Erythroblast (primary cell): ENCODE results near the gene CHRNG.

Experiments used
- DNase-seq, 2 experiments: peaks; one replicate each; lab custom pipeline; 2025; lab: John Stamatoyannopoulos, UW
- GATA1 ChIP-seq: IDR thresholded peaks from 2 replicates; pipeline ENCODE4 v1.6.1; 2011; ENCODE audit warnings: low read depth, mild to moderate bottlenecking, control low read depth, low read length, moderate library complexity
- POLR2A ChIP-seq: IDR thresholded peaks from 2 replicates; pipeline ENCODE4 v1.6.1; 2011; ENCODE audit warnings: mild to moderate bottlenecking, low read length

CHRNG gene, protein sequence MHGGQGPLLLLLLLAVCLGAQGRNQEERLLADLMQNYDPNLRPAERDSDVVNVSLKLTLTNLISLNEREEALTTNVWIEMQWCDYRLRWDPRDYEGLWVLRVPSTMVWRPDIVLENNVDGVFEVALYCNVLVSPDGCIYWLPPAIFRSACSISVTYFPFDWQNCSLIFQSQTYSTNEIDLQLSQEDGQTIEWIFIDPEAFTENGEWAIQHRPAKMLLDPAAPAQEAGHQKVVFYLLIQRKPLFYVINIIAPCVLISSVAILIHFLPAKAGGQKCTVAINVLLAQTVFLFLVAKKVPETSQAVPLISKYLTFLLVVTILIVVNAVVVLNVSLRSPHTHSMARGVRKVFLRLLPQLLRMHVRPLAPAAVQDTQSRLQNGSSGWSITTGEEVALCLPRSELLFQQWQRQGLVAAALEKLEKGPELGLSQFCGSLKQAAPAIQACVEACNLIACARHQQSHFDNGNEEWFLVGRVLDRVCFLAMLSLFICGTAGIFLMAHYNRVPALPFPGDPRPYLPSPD

GRCh38 chr2:232539298-232540231, at the start of gene CHRNG:
Gene CHRNG, plus strand, starts transcription at chr2:232539692. Its CDS starts 56 bp downstream, at chr2:232539748.
- no peak for DNase-seq
- no peak for TF ChIP-seq GATA1
- TF ChIP-seq POLR2A, result peak; percentile 2

GRCh38 chr2:232490221-232491138, 49.0 kb upstream of the CHRNG start:
- DNase-seq, result no peak
- no peak for TF ChIP-seq POLR2A
- no peak for TF ChIP-seq GATA1

- DNase-seq, result no peak
- TF ChIP-seq GATA1 (no peak), POLR2A (no peak)
These were observed 48.2 kb upstream of the CHRNG start for GRCh38 chr2:232491139-232491780.

DNA sequence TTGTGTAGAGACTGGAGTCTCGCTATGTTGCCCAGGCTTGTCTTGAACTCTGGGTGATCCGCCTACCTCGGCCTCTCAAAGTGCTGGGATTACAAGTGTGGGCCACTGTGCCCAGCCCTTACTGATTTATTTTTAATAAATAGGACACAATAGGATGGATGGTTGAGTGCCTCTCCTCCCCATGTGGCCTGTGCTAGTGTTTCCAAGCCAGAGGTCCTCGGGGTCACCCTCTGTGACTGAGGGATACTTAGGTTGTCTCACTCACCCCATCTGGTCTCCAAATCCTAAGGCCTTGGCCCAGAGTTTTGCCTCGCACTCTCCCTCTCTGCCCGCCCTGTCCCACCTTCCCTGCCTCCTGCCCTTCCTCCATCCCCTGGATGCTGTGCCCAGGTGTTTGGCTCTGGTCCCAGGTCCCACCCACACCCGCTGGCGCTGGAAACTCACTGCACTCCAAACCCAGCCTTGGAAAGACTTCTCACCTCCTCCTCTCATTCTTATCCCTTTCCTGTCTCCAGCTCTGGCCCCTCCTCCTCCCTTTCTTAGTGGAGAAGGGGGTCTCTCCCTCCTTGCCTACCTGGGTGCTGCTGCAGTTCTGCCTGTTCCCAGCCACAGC, 47.1 kb upstream of the CHRNG start:
- DNase-seq, result no peak
- TF ChIP-seq POLR2A (no peak), GATA1 (no peak)

DNA sequence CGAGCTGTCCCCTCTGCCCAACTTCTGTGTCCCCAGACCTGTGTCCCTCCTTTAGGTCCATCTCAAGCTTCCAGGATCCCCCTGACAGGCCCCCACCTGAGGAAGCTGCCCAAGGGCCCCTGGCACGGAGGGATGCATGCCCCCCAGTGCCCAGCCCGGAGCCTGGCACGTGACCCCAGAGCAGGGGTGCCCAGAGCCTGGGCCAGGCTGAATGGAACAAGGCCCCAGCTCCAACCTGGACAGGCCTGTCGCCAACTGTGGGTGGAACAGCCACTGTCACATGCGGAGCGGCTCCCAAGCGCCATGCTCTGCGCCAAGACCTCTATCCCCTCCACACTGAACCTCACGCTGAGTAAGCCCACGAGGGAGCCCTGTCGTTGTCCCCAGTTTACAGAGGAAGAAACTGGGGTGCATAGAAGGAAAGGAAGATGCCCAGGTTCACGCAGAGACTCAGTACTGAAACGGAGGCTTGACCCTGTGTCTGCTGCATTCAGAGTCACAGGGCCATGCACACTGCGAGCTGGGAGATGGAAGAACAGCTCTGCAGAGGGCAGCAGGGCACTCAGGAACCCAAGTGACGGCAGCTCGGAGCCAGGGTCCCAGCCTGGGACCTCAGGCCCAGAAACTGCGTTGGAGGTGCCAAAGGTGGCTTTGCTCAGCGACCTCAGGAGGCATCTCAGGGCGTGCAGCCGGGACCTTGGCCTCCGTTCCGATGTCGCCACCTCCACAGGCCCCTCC, 46.4 kb upstream of the CHRNG start:
- no peak for TF ChIP-seq POLR2A
- DNase-seq, result no peak

DNA sequence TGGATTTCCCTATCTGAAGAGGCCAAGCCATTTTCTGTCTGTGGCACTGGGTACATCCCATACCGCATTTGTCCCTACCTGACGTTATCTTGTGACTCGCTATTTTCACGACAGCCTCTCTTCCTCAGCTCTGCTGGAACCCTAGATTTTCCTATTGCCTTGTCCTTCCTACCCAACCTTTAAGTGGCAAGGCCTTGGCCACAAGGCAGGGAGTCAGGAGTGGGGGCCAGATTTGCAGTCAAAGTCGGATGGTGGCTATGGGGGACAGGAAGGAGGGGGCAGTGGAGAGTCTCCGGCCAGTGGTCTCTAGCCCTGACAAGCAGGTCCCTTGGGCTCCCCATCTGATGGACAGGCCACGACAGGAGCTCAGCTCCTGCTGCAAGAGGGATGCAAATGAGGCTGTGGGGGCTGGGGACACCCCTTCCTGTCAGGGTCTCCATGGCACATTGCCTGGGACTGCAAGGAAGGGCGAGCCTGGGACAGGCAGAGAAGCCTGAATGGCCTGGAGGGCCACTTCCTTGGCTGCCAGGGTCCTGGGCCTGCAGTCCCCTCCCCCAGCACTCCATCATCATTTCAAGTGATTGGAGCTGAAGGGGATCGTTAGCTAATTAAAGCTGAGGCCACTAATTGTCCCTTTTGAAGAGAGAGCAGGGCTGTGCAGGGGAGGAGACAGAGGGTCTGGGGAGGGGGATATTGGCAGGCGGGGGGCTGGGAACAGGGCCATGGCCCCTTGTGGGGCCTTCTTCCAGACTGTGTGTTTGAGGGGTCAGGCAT, 45.6 kb upstream of the CHRNG start:
- TF ChIP-seq GATA1 (no peak), POLR2A (no peak)
- DNase-seq, result no peak

DNA sequence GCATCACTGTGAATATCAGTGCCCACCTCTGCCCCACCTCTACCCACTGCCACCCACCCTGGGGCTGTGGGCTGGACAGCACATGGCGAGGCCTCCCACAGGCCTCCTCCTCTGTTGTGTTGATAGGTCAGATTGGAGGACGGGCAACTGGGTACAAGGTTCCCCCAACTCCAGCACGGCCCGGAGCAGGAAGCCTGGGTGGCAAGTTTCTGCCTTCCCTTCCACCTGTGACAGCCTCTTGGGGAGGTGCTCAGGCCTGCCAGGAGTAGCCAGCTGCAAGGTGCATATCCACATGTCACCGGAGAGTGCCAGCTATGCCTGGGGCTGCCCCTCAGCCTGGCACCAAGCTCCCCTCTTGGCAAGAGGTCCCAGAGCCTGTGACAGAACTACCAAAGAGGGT, 45.0 kb upstream of the CHRNG start:
- DNase-seq, result no peak
- TF ChIP-seq POLR2A, result no peak
- TF ChIP-seq GATA1, result no peak

- no peak for TF ChIP-seq GATA1
- no peak for TF ChIP-seq POLR2A
- no peak for DNase-seq
These were observed 44.2 kb upstream of the CHRNG start for GRCh38 chr2:232495292-232495691.

DNA sequence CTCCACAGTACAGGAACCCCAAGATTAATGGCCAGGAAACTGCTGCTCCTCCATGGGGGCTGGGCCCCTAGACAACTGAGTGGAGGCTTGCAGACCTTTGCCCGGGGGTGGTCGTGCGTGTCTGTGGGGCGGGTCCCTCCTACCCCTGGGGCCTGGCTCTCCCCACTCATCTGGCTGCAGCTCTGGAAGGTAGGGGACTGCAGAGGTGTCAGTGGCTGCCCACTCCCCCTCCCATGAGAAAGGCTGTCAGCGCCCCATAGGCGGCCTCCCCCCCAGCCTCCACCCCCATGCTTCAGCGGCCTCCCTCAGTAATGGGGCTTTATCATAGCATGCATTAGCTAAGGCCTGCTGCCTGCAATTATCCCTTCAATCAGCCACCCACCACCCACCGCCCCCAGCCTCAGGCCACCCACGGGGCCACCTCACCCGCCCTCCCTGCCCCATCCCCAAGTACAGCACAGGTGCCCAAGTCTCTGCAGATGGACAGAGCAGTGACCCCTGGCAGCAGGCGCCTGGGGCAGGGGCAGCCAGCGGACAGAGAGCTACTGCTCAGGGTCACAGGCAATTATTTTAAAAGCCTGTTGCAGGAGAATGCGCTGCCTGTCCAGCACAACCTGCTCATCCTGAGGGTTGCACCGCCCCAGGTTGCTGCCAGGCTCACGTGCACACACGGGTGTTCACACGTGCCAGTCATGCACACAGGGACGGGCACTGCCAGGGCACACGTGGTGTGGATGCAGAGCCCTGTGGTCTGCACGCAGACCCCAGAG, 42.8 kb upstream of the CHRNG start:
- no peak for DNase-seq
- TF ChIP-seq GATA1 (no peak), POLR2A (no peak)

DNA sequence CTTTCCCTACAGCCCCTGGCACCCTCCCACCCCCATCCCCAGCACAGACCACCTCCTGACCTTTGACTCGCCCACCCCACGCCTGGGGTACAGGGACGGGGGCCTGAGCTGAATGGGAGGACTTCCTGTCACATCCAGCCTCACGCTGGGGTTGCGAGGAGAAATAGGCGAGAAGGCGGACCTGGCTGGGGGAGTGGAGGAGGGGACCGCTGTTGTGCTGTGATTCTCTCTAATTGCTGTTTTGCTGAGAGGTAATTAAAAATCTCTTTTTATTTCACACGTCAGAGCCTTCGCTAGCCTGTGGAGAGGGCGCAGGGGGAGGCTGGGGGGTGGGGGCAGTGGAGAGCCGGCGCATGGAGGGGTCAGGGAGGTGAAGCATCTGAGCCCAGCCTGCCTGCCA, 42.1 kb upstream of the CHRNG start:
- no peak for TF ChIP-seq GATA1
- TF ChIP-seq POLR2A, result no peak
- DNase-seq, result no peak
